Peyer's patch (tissue), 4 donors: ENCODE data around the gene MESP2.

Experiments
- CTCF ChIP-seq, 6 experiments: fragments of 450-650 bp in 4 of 6; fragments of 200-600 bp in 2 of 6; sonication (generic) in 1 of 6; IDR thresholded peaks; one replicate each; pipeline ENCODE4 v1.5.1; 2017 to 2019; ENCODE audit warnings: antibody characterized with exemption in 6 of 6, mild to moderate bottlenecking in 3 of 6, moderate library complexity in 1 of 6
- POLR2A ChIP-seq, 2 donors: fragments of 450-650 bp; IDR thresholded peaks; one replicate each; pipeline ENCODE4 v1.5.1; 2017; ENCODE audit warnings: antibody characterized with exemption in 2 of 2, mild to moderate bottlenecking in 2 of 2, moderate library complexity in 2 of 2

GRCh38 chr15:89823836-89824606 lies 47.9 kb downstream of the MESP2 start:
- no peak for TF ChIP-seq CTCF (IDR thresholded peaks at IDR 0.05)
- TF ChIP-seq POLR2A (IDR thresholded peaks at IDR 0.05), result no peak
